ENCODE data around the gene GALNT8.
"Not testable (repeated sequence)": the region's sequence is repeated elsewhere in the genome, so short reads cannot be mapped to it uniquely, and the experiment has no call there.

- not testable (repeated sequence) for TF ChIP-seq CTCF, POLR2A (IDR thresholded peaks at IDR 0.05)
These were observed 31.5 kb downstream of the GALNT8 start for GRCh38 chr12:4751654-4752053.
